SK-N-SH treated with all-trans-retinoic acid at 6 μM for 48 hours (cell line): ENCODE data around the gene CHRNA3.
A peak's percentile ranks its signal among the peaks of the same experiment; 100 is the strongest.

ENCODE experiments used
- ATAC-seq: fragments of 200-7000 bp; cut with Tn5 transposase; 3 replicates; pipeline ENCODE4 v1.9.1; 2020; ENCODE audit warnings: mild to moderate bottlenecking, moderate library complexity
- ARNTL ChIP-seq: fragments of 450-650 bp; formaldehyde crosslinking; IDR thresholded peaks from 2 replicates; pipeline ENCODE4 v1.5.0; 2020; ENCODE audit warnings: low read depth, mild to moderate bottlenecking, moderate library complexity, borderline replicate concordance
- BACH2 ChIP-seq: fragments of 250-450 bp; sonication (Bioruptor Pico); IDR thresholded peaks from 2 replicates; pipeline ENCODE4 v1.9.0; 2021; ENCODE audit warnings: mild to moderate bottlenecking, borderline replicate concordance
- CSDC2 ChIP-seq: fragments of 250-450 bp; sonication (Bioruptor Pico); IDR thresholded peaks from 2 replicates; pipeline ENCODE4 v1.5.0; 2020; ENCODE audit warnings: mild to moderate bottlenecking, moderate library complexity
- ESRRG ChIP-seq: fragments of 250-450 bp; sonication (Bioruptor Pico); IDR thresholded peaks from 2 replicates; pipeline ENCODE4 v1.6.1; 2021; ENCODE audit warnings: mild to moderate bottlenecking
- GLIS3 ChIP-seq: fragments of 250-450 bp; sonication (Bioruptor Pico); IDR thresholded peaks from 2 replicates; pipeline ENCODE4 v1.5.0; 2020; ENCODE audit warnings: mild to moderate bottlenecking, moderate library complexity
- PPARA ChIP-seq: fragments of 250-450 bp; sonication (Bioruptor Pico); IDR thresholded peaks from 2 replicates; pipeline ENCODE4 v1.5.0; 2020; ENCODE audit warnings: mild to moderate bottlenecking, borderline replicate concordance
- SNAI2 ChIP-seq: fragments of 250-450 bp; sonication (Bioruptor Pico); IDR thresholded peaks from 2 replicates; pipeline ENCODE4 v1.5.0; 2020; ENCODE audit warnings: mild to moderate bottlenecking, moderate library complexity
- TCF4 ChIP-seq: fragments of 250-450 bp; sonication (Bioruptor Pico); IDR thresholded peaks from 2 replicates; pipeline ENCODE4 v1.8.0; 2021; ENCODE audit warnings: mild to moderate bottlenecking, moderate library complexity, borderline replicate concordance
- TOX ChIP-seq: fragments of 250-450 bp; sonication (Bioruptor Pico); IDR thresholded peaks from 2 replicates; pipeline ENCODE4 v1.8.0; 2021; ENCODE audit warnings: mild to moderate bottlenecking, moderate library complexity, borderline replicate concordance
- ZC3H10 ChIP-seq: fragments of 250-450 bp; sonication (Bioruptor Pico); IDR thresholded peaks from 2 replicates; pipeline ENCODE4 v1.5.1; 2021; ENCODE audit warnings: mild to moderate bottlenecking, moderate library complexity
- ZNF565 ChIP-seq: fragments of 450-650 bp; formaldehyde crosslinking; conservative IDR thresholded peaks from 2 replicates; pipeline ENCODE4 v1.5.0; 2020; ENCODE audit warnings: low read depth, mild to moderate bottlenecking, moderate library complexity
- ZNF70 ChIP-seq: fragments of 450-650 bp; formaldehyde crosslinking; IDR thresholded peaks from 2 replicates; pipeline ENCODE4 v1.5.0; 2020; ENCODE audit warnings: mild to moderate bottlenecking, moderate library complexity
- TF ChIP-seq, protein P1 (sequence below): fragments of 250-450 bp; sonication (Bioruptor Pico); IDR thresholded peaks from 2 replicates; pipeline ENCODE4 v1.8.0; 2020; ENCODE audit warnings: mild to moderate bottlenecking, moderate library complexity, borderline replicate concordance
- TF ChIP-seq, protein P2 (sequence below): fragments of 250-450 bp; sonication (Bioruptor Pico); IDR thresholded peaks from 2 replicates; pipeline ENCODE4 v1.5.1; 2021; ENCODE audit warnings: mild to moderate bottlenecking, moderate library complexity
- TF ChIP-seq, protein P3 (sequence below): fragments of 250-450 bp; sonication (Bioruptor Pico); IDR thresholded peaks from 2 replicates; pipeline ENCODE4 v1.5.1; 2020; ENCODE audit warnings: low read depth, mild to moderate bottlenecking, moderate library complexity
- TF ChIP-seq, protein P4 (sequence below): fragments of 250-450 bp; sonication (Bioruptor Pico); IDR thresholded peaks from 2 replicates; pipeline ENCODE4 v1.5.0; 2020; ENCODE audit warnings: mild to moderate bottlenecking, moderate library complexity
- TF ChIP-seq, protein P5 (sequence below): fragments of 250-450 bp; sonication (Bioruptor Pico); IDR thresholded peaks from 2 replicates; pipeline ENCODE4 v1.8.0; 2021; ENCODE audit warnings: low read depth, mild to moderate bottlenecking, moderate library complexity, borderline replicate concordance

CHRNA3 gene

DNA sequence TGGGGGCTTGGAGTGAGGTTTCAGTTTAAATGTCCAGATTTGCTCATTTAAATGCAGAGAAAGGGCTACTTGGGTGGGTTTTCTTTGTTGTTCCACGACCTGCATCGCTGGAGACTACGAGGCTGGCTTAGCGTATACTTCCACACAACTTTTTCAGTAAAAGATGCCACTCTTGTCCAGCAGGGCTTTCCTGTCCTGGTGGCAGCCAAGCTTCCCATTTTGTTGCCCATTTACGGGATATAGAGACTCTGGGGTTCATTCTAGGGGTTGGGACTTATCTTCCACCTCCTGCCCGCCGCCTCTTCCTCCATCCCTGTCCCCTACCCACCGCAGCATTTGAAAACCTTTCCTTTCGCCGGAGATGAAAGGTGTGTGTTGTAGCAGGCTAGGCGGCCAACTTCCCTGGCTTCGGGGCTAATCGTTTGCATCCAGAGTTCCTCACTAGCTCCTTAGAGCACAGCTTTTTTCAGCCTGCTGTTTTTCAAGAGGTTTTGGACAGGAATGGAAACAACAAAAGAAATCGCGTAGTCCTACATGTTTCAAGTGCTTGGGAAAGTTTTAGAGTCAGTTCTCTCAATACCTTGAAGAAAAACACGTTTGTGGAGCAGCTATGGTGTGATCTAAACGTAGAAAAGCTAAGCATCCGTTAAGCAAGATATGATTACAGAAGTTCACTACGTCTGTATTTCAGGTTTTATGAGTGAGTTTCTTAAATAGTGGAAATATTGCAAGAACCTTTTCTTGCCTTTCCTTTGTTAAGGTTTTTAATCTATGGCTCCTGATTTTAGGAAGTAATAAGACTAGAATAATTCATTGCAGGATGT, 54.6 kb downstream of the CHRNA3 start:
- no peak for TF ChIP-seq CSDC2 (CRISPR knock-in tag)
- TF ChIP-seq, protein P1, sequence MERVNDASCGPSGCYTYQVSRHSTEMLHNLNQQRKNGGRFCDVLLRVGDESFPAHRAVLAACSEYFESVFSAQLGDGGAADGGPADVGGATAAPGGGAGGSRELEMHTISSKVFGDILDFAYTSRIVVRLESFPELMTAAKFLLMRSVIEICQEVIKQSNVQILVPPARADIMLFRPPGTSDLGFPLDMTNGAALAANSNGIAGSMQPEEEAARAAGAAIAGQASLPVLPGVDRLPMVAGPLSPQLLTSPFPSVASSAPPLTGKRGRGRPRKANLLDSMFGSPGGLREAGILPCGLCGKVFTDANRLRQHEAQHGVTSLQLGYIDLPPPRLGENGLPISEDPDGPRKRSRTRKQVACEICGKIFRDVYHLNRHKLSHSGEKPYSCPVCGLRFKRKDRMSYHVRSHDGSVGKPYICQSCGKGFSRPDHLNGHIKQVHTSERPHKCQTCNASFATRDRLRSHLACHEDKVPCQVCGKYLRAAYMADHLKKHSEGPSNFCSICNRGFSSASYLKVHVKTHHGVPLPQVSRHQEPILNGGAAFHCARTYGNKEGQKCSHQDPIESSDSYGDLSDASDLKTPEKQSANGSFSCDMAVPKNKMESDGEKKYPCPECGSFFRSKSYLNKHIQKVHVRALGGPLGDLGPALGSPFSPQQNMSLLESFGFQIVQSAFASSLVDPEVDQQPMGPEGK (CRISPR knock-in tag): no peak
- TF ChIP-seq PPARA (CRISPR knock-in tag): no peak
- no peak for TF ChIP-seq SNAI2
- TF ChIP-seq, protein P2, sequence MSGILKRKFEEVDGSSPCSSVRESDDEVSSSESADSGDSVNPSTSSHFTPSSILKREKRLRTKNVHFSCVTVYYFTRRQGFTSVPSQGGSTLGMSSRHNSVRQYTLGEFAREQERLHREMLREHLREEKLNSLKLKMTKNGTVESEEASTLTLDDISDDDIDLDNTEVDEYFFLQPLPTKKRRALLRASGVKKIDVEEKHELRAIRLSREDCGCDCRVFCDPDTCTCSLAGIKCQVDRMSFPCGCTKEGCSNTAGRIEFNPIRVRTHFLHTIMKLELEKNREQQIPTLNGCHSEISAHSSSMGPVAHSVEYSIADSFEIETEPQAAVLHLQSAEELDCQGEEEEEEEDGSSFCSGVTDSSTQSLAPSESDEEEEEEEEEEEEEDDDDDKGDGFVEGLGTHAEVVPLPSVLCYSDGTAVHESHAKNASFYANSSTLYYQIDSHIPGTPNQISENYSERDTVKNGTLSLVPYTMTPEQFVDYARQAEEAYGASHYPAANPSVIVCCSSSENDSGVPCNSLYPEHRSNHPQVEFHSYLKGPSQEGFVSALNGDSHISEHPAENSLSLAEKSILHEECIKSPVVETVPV: no peak
- TF ChIP-seq TCF4 (CRISPR knock-in tag): no peak
- no peak for TF ChIP-seq GLIS3 (CRISPR knock-in tag)
- TF ChIP-seq BACH2 (CRISPR knock-in tag): no peak
- no peak for TF ChIP-seq ZNF565 (CRISPR knock-in tag)
- TF ChIP-seq, protein P3, sequence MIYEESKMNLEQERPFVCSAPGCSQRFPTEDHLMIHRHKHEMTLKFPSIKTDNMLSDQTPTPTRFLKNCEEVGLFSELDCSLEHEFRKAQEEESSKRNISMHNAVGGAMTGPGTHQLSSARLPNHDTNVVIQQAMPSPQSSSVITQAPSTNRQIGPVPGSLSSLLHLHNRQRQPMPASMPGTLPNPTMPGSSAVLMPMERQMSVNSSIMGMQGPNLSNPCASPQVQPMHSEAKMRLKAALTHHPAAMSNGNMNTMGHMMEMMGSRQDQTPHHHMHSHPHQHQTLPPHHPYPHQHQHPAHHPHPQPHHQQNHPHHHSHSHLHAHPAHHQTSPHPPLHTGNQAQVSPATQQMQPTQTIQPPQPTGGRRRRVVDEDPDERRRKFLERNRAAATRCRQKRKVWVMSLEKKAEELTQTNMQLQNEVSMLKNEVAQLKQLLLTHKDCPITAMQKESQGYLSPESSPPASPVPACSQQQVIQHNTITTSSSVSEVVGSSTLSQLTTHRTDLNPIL (CRISPR knock-in tag): no peak
- peak; percentile 80 for ATAC-seq

DNA sequence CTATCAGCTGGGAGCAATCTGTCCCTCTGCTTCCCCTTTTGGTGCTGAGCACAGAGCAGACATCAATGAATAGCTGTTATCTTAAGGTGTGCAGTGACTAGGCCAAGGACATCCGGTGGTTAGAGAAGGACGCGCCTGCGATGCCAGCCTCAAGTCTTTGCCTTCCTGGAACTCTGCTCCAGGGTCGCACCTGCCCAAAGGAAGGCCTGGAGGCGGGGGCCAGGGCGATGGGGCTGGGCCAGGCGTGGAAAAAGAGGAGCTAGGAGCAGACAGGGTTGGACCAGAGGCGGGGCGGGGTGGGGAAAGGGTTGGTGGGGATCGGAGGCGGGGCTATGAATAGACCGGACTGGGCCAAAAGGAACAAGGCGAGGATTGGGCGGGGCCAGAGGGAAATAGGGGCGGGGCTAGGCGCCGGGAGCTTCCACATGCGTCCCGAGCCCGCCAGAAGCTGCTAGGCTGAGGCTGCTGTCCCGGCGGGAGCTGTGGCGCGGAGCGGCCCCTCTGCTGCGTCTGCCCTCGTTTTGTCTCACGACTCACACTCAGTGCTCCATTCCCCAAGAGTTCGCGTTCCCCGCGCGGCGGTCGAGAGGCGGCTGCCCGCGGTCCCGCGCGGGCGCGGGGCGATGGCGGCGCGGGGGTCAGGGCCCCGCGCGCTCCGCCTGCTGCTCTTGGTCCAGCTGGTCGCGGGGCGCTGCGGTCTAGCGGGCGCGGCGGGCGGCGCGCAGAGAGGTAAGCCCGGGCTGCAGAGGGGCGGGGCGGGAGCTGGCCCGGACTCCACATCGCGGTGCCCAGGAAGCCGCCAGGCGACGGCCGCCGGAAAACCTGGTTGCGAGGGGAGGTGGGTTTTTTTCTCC, 55.5 kb downstream of the CHRNA3 start, which contains the start of gene CHRNA5:
Gene CHRNA5 (plus strand): TSS at position 424 of the 854 bp plus-strand sequence. CDS start 200 bp downstream, at position 624.
- TF ChIP-seq, protein P4, sequence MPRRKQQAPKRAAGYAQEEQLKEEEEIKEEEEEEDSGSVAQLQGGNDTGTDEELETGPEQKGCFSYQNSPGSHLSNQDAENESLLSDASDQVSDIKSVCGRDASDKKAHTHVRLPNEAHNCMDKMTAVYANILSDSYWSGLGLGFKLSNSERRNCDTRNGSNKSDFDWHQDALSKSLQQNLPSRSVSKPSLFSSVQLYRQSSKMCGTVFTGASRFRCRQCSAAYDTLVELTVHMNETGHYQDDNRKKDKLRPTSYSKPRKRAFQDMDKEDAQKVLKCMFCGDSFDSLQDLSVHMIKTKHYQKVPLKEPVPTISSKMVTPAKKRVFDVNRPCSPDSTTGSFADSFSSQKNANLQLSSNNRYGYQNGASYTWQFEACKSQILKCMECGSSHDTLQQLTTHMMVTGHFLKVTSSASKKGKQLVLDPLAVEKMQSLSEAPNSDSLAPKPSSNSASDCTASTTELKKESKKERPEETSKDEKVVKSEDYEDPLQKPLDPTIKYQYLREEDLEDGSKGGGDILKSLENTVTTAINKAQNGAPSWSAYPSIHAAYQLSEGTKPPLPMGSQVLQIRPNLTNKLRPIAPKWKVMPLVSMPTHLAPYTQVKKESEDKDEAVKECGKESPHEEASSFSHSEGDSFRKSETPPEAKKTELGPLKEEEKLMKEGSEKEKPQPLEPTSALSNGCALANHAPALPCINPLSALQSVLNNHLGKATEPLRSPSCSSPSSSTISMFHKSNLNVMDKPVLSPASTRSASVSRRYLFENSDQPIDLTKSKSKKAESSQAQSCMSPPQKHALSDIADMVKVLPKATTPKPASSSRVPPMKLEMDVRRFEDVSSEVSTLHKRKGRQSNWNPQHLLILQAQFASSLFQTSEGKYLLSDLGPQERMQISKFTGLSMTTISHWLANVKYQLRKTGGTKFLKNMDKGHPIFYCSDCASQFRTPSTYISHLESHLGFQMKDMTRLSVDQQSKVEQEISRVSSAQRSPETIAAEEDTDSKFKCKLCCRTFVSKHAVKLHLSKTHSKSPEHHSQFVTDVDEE (CRISPR knock-in tag): no peak
- TF ChIP-seq ARNTL (CRISPR knock-in tag) (no peak), TOX (CRISPR knock-in tag) (no peak), ZC3H10 (CRISPR knock-in tag) (no peak), CSDC2 (CRISPR knock-in tag) (no peak)
- TF ChIP-seq, protein P5, sequence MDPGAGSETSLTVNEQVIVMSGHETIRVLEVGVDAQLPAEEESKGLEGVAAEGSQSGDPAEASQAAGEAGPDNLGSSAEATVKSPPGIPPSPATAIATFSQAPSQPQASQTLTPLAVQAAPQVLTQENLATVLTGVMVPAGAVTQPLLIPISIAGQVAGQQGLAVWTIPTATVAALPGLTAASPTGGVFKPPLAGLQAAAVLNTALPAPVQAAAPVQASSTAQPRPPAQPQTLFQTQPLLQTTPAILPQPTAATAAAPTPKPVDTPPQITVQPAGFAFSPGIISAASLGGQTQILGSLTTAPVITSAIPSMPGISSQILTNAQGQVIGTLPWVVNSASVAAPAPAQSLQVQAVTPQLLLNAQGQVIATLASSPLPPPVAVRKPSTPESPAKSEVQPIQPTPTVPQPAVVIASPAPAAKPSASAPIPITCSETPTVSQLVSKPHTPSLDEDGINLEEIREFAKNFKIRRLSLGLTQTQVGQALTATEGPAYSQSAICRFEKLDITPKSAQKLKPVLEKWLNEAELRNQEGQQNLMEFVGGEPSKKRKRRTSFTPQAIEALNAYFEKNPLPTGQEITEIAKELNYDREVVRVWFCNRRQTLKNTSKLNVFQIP (CRISPR knock-in tag): no peak
- TF ChIP-seq, protein P2: no peak
- peak; percentile 90 for ATAC-seq

DNA sequence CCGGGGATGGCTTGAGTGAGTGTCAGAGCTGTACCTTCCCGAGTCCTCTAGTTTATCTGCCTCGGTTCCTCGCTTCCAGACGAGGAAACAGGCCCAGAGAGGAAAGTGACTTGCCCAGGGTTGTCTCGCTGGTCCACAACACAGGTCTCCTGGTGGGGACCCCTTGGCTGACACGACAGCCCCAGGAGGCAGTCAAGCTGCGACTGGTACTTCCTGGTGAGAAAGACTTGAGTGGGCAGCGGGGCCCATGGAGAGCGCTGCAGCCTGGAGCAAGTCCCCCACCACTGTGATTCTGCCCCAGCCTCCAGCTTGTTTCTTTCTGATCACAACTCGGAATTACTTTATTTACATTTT, 56.1 kb downstream of the CHRNA3 start:
- no peak for ATAC-seq
- TF ChIP-seq BACH2 (CRISPR knock-in tag) (no peak), TCF4 (CRISPR knock-in tag) (no peak), ZNF70 (CRISPR knock-in tag) (no peak), ARNTL (CRISPR knock-in tag) (no peak), ESRRG (CRISPR knock-in tag) (no peak), TOX (CRISPR knock-in tag) (no peak)
- TF ChIP-seq, protein P5 (CRISPR knock-in tag): no peak
- TF ChIP-seq, protein P4 (CRISPR knock-in tag): no peak
